Trophoblast cell (in vitro differentiated cells and primary cell): ENCODE data around the gene CNIH3.

ENCODE experiments used
- DNase-seq, 2 donors: peaks; one replicate each; pipeline ENCODE4 v3.0.0-alpha.2; 2016
- H2AFZ ChIP-seq: 2 replicates; pipeline ENCODE4 v1.6.1; 2013; ENCODE audit warnings: low read length, moderate library complexity, mild to moderate bottlenecking; ENCODE audit not compliant: insufficient read depth, poor library complexity
- H2AK5ac ChIP-seq: 2 replicates; pipeline ENCODE4 v1.6.1; 2013; ENCODE audit warnings: mild to moderate bottlenecking, low read length
- H2BK120ac ChIP-seq: 2 replicates; pipeline ENCODE4 v1.6.1; 2013; ENCODE audit warnings: low read length, mild to moderate bottlenecking, moderate library complexity; ENCODE audit not compliant: insufficient read depth, poor library complexity
- H2BK12ac ChIP-seq: 2 replicates; pipeline ENCODE4 v1.6.1; 2013; ENCODE audit warnings: mild to moderate bottlenecking, low read length, moderate library complexity
- H2BK5ac ChIP-seq: 2 replicates; pipeline ENCODE4 v1.6.1; 2013; ENCODE audit warnings: low read length, low read depth, moderate library complexity, mild to moderate bottlenecking; ENCODE audit not compliant: poor library complexity
- H3K14ac ChIP-seq: 2 replicates; pipeline ENCODE4 v1.6.1; 2013; ENCODE audit warnings: mild to moderate bottlenecking, low read length
- H3K18ac ChIP-seq: 2 replicates; pipeline ENCODE4 v1.6.1; 2013; ENCODE audit warnings: mild to moderate bottlenecking, low read length
- H3K23ac ChIP-seq: 2 replicates; pipeline ENCODE4 v1.6.1; 2013; ENCODE audit warnings: low read length
- H3K27ac ChIP-seq: 2 replicates; pipeline ENCODE4 v1.5.1; 2013; ENCODE audit warnings: low read depth, mild to moderate bottlenecking, inconsistent platforms, low read length, moderate library complexity
- H3K27me3 ChIP-seq: 2 replicates; pipeline ENCODE4 v1.6.1; 2013; ENCODE audit warnings: inconsistent platforms, mild to moderate bottlenecking, low read length, moderate library complexity; ENCODE audit not compliant: insufficient read depth
- H3K36me3 ChIP-seq, 2 experiments: 1 replicate in 1 of 2; 2 replicates in 1 of 2; pipeline ENCODE4 v1.6.1; 2013; ENCODE audit warnings: low read length in 2 of 2, mild to moderate bottlenecking in 2 of 2, moderate library complexity in 1 of 2; ENCODE audit not compliant: insufficient read depth in 2 of 2, control insufficient read depth in 1 of 2
- H3K4ac ChIP-seq: 2 replicates; pipeline ENCODE4 v1.6.1; 2013; ENCODE audit warnings: low read depth, mild to moderate bottlenecking, low read length, moderate library complexity
- H3K4me1 ChIP-seq, 2 experiments: 1 replicate in 1 of 2; 2 replicates in 1 of 2; pipeline ENCODE4 v1.6.1; 2013; ENCODE audit warnings: low read length in 2 of 2, mild to moderate bottlenecking in 2 of 2, moderate library complexity in 1 of 2; ENCODE audit not compliant: insufficient read depth in 2 of 2, control insufficient read depth in 1 of 2
- H3K4me2 ChIP-seq: 2 replicates; pipeline ENCODE4 v1.6.1; 2013; ENCODE audit warnings: inconsistent platforms, mild to moderate bottlenecking, low read length, moderate library complexity
- H3K4me3 ChIP-seq: 2 replicates; pipeline ENCODE4 v1.5.1; 2013; ENCODE audit warnings: mild to moderate bottlenecking, low read depth, low read length, inconsistent platforms
- H3K79me1 ChIP-seq: one replicate; pipeline ENCODE4 v1.6.1; 2013; ENCODE audit warnings: low read length
- H3K79me2 ChIP-seq: 2 replicates; pipeline ENCODE4 v1.6.1; 2013; ENCODE audit warnings: low read length, mild to moderate bottlenecking; ENCODE audit not compliant: control insufficient read depth, insufficient read depth, poor library complexity
- H3K9ac ChIP-seq: 2 replicates; pipeline ENCODE4 v1.6.1; 2013; ENCODE audit warnings: mild to moderate bottlenecking, low read length
- H3K9me3 ChIP-seq: 2 replicates; pipeline ENCODE4 v1.6.1; 2013; ENCODE audit warnings: low read depth, mild to moderate bottlenecking, control low read depth, inconsistent platforms, low read length; ENCODE audit not compliant: insufficient read depth
- H4K12ac ChIP-seq: 2 replicates; pipeline ENCODE4 v1.6.1; 2013; ENCODE audit warnings: low read depth, mild to moderate bottlenecking, low read length, moderate library complexity
- H4K8ac ChIP-seq: 2 replicates; pipeline ENCODE4 v1.6.1; 2013; ENCODE audit warnings: low read depth, mild to moderate bottlenecking, low read length, moderate library complexity
- H4K91ac ChIP-seq: one replicate; pipeline ENCODE4 v1.6.1; 2013; ENCODE audit warnings: low read depth, mild to moderate bottlenecking, low read length, moderate library complexity
- WGBS: extraction: QIAGEN DNeasy Blood & Tissue Kit; methylation state at CpG from one replicate; pipeline ENCODE4 v1.1.7; 2013; ENCODE audit warnings: missing lambda C conversion rate; ENCODE audit not compliant: insufficient read length, insufficient coverage; ENCODE audit errors: extremely low coverage; 5-methylcytosine and 5-hydroxymethylcytosine counted together

CNIH3 gene

GRCh38 chr1:224737353-224737727 is 121.2 kb downstream of the CNIH3 start:
- Histone ChIP-seq H3K4ac (no peak overlapping the region), H2BK5ac (no peak overlapping the region), H3K79me2 (no peaks in the 10 kb centered on the region), H2BK120ac (no peak overlapping the region), H3K23ac (no peak overlapping the region), H3K4me1 (peaks cover 17 to 19% of the 10 kb centered on the region in 2 experiments), H4K12ac (no peak overlapping the region), H3K14ac (no peak overlapping the region), H2BK12ac (no peak overlapping the region), H3K27me3 (no peaks in the 10 kb centered on the region), H3K18ac (no peak overlapping the region), H4K91ac (no peak overlapping the region), H3K4me3 (no peak overlapping the region), H3K4me2 (no peak overlapping the region), H2AK5ac (no peak overlapping the region), H3K9me3 (no peaks in the 10 kb centered on the region), H3K9ac (no peak overlapping the region), H3K79me1 (peaks cover 7% of the 10 kb centered on the region), H2AFZ (no peak overlapping the region), H3K27ac (no peak overlapping the region), H3K36me3 (no peaks in the 10 kb centered on the region), H4K8ac (no peak overlapping the region)
- WGBS: no CpG with 5 or more reads among the region's 10 CpGs
- no peak for DNase-seq

GRCh38 chr1:224739303-224739996 is 123.3 kb downstream of the CNIH3 start:
- H2BK5ac ChIP-seq: no peak overlapping the region
- H3K27me3 ChIP-seq: no peaks in the 10 kb centered on the region
- no peak overlapping the region for H2AFZ ChIP-seq
- no peak overlapping the region for H2BK12ac ChIP-seq
- H3K79me2 ChIP-seq: no peaks in the 10 kb centered on the region
- H2AK5ac ChIP-seq: no peak overlapping the region
- H3K79me1 ChIP-seq: no peaks in the 10 kb centered on the region
- no peak overlapping the region for H3K18ac ChIP-seq
- no peak overlapping the region for H3K4me3 ChIP-seq
- H3K36me3 ChIP-seq: no peaks in the 10 kb centered on the region
- no peak overlapping the region for H2BK120ac ChIP-seq
- WGBS: no CpG with 5 or more reads among the region's 12 CpGs
- H3K14ac ChIP-seq: no peak overlapping the region
- no peak overlapping the region for H3K27ac ChIP-seq
- H4K12ac ChIP-seq: no peak overlapping the region
- DNase-seq: no peak
- no peak overlapping the region for H3K23ac ChIP-seq
- H3K9me3 ChIP-seq: no peaks in the 10 kb centered on the region
- no peak overlapping the region for H4K91ac ChIP-seq
- no peaks in the 10 kb centered on the region for H3K4me1 ChIP-seq
- no peak overlapping the region for H4K8ac ChIP-seq
- no peak overlapping the region for H3K4me2 ChIP-seq
- H3K4ac ChIP-seq: no peak overlapping the region
- H3K9ac ChIP-seq: no peak overlapping the region

GRCh38 chr1:224739997-224740684 is 124.0 kb downstream of the CNIH3 start:
- no peak overlapping the region for H3K18ac ChIP-seq
- no peak overlapping the region for H2BK5ac ChIP-seq
- H3K36me3 ChIP-seq: no peaks in the 10 kb centered on the region
- no peak for DNase-seq
- H4K91ac ChIP-seq: no peak overlapping the region
- no peak overlapping the region for H3K9ac ChIP-seq
- H3K4me1 ChIP-seq: no peaks in the 10 kb centered on the region
- no peak overlapping the region for H3K4me3 ChIP-seq
- no peaks in the 10 kb centered on the region for H3K79me1 ChIP-seq
- no peak overlapping the region for H3K4ac ChIP-seq
- no peak overlapping the region for H2BK12ac ChIP-seq
- no peak overlapping the region for H4K12ac ChIP-seq
- no peak overlapping the region for H4K8ac ChIP-seq
- no peak overlapping the region for H2AK5ac ChIP-seq
- H3K79me2 ChIP-seq: no peaks in the 10 kb centered on the region
- H3K9me3 ChIP-seq: no peaks in the 10 kb centered on the region
- no CpG with 5 or more reads among the region's 7 CpGs for WGBS
- H3K27ac ChIP-seq: no peak overlapping the region
- H2AFZ ChIP-seq: no peak overlapping the region
- no peak overlapping the region for H3K4me2 ChIP-seq
- no peak overlapping the region for H3K14ac ChIP-seq
- H3K23ac ChIP-seq: no peak overlapping the region
- H2BK120ac ChIP-seq: no peak overlapping the region
- H3K27me3 ChIP-seq: no peaks in the 10 kb centered on the region

- Histone ChIP-seq H3K79me2 (no peaks in the 10 kb centered on the region), H3K23ac (no peak overlapping the region), H3K36me3 (no peaks in the 10 kb centered on the region), H3K79me1 (no peaks in the 10 kb centered on the region), H2BK5ac (no peak overlapping the region), H3K9ac (no peak overlapping the region), H3K27me3 (no peaks in the 10 kb centered on the region), H4K12ac (no peak overlapping the region), H3K4ac (no peak overlapping the region), H3K18ac (no peak overlapping the region), H3K4me2 (no peak overlapping the region), H3K4me3 (no peak overlapping the region), H2BK120ac (no peak overlapping the region), H4K91ac (no peak overlapping the region), H2BK12ac (no peak overlapping the region), H3K27ac (no peak overlapping the region), H4K8ac (no peak overlapping the region), H3K14ac (no peak overlapping the region), H2AK5ac (no peak overlapping the region), H2AFZ (no peak overlapping the region), H3K4me1 (no peaks in the 10 kb centered on the region), H3K9me3 (no peaks in the 10 kb centered on the region)
- no peak for DNase-seq
- WGBS: no CpG with 5 or more reads among the region's 5 CpGs
Measured at GRCh38 chr1:224740685-224741052, 124.6 kb downstream of the CNIH3 start.
